ENCODE measurements around the gene TMEM94.

DNA sequence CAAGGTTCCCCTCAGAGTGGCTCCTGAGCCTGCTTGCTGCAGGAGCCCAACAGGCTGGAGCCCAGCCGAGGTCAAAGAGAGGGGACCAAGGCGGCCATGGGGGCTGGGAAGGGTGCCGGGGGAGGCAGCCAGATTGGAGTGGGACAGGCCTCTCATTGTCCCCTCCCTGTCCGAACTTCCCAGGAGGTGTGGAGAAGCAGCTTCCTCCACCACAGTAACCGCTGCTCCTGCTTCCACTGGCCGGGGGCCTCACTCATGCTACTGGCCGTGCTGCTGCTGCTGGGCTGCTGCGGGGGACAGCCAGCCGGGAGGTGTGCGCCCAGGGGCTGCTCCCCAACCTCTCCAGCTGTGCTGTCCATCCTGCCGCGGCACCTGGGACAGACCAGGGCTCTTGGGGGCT lies 29.3 kb downstream of the TMEM94 start:
- TF ChIP-seq, protein P1, sequence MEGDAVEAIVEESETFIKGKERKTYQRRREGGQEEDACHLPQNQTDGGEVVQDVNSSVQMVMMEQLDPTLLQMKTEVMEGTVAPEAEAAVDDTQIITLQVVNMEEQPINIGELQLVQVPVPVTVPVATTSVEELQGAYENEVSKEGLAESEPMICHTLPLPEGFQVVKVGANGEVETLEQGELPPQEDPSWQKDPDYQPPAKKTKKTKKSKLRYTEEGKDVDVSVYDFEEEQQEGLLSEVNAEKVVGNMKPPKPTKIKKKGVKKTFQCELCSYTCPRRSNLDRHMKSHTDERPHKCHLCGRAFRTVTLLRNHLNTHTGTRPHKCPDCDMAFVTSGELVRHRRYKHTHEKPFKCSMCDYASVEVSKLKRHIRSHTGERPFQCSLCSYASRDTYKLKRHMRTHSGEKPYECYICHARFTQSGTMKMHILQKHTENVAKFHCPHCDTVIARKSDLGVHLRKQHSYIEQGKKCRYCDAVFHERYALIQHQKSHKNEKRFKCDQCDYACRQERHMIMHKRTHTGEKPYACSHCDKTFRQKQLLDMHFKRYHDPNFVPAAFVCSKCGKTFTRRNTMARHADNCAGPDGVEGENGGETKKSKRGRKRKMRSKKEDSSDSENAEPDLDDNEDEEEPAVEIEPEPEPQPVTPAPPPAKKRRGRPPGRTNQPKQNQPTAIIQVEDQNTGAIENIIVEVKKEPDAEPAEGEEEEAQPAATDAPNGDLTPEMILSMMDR (IDR thresholded peaks at IDR 0.05): no peak
- TF ChIP-seq POLR2A (IDR thresholded peaks at IDR 0.05) (no peak), EP300 (IDR thresholded peaks at IDR 0.05) (no peak)

Data from gastroesophageal sphincter (tissue), 3 donors.